ACC112 (cell line): ENCODE measurements around the gene GCSAM.
"Not testable (repeated sequence)": the region's sequence is repeated elsewhere in the genome, so short reads cannot be mapped to it uniquely, and the experiment has no call there.

Source experiments
- H2AFZ ChIP-seq: fragments of 200-600 bp; sonication (generic); one replicate; pipeline ENCODE4 v1.6.0; 2017; ENCODE audit warnings: antibody characterized with exemption, low read length; ENCODE audit not compliant: unreplicated experiment
- H3K27ac ChIP-seq: fragments of 200-600 bp; sonication (generic); 2 replicates; pipeline ENCODE4 v1.5.1; 2014; ENCODE audit warnings: low read depth, mild to moderate bottlenecking, antibody characterized with exemption, low read length, moderate library complexity
- H3K27me3 ChIP-seq: fragments of 200-600 bp; sonication (generic); 2 replicates; pipeline ENCODE4 v1.6.1; 2014; ENCODE audit warnings: mild to moderate bottlenecking, antibody characterized with exemption, low read length, moderate library complexity, mixed read lengths; ENCODE audit not compliant: insufficient read depth
- H3K36me3 ChIP-seq: fragments of 200-600 bp; sonication (generic); 2 replicates; pipeline ENCODE4 v1.6.1; 2016; ENCODE audit warnings: mild to moderate bottlenecking, antibody characterized with exemption, low read length, moderate library complexity, mixed read lengths; ENCODE audit not compliant: insufficient read depth
- H3K4me1 ChIP-seq: fragments of 200-600 bp; sonication (generic); one replicate; pipeline ENCODE4 v1.6.1; 2016; ENCODE audit warnings: low read length, mixed read lengths; ENCODE audit not compliant: insufficient read depth, unreplicated experiment, control insufficient read depth
- H3K4me3 ChIP-seq: fragments of 200-600 bp; sonication (generic); 2 replicates; pipeline ENCODE4 v1.5.1; 2014; ENCODE audit warnings: mild to moderate bottlenecking, low read depth, low read length
- H3K79me2 ChIP-seq: fragments of 200-600 bp; sonication (generic); one replicate; pipeline ENCODE4 v1.6.0; 2016; ENCODE audit warnings: low read length; ENCODE audit not compliant: control insufficient read depth, unreplicated experiment, insufficient read depth

The GCSAM gene

DNA sequence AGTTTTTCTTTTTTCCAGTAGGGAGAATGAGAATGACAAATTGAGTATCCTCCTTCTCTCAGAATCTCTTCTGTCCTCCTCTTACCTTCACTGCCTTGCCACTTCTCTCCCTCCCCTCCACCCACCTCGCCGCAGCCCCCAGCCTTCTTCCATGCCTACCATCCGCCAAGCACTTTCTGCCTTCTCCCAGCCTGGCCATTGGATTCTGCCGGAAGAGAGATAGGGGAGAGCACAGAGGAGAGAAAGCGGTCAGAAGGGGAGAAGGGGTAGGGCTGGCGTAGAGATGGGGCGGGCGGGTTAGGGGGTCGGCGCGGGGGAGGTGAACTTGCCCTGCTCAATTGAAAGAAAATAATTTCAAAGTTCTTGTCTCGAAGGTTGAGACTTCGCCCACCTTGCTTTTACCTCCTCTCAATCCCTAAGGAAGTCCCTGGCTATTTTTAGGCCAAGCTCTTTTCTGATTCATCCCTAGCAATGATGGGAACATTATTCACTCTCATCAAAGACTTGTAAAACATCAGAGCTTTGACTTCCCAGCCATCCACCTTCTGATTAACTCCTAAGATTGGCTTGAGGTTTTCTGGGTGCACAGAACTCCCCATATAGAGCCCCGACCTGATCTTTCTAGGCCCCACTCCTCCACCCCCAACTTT is 46.0 kb downstream of the GCSAM start:
- Histone ChIP-seq H3K79me2 (peaks cover 13% of the 10 kb centered on the region), H3K36me3 (no peaks in the 10 kb centered on the region), H2AFZ (peak overlapping the region; percentile 78), H3K27me3 (no peaks in the 10 kb centered on the region), H3K27ac (peak overlapping the region; percentile 39; the same call in 1 of the 2 replicates), H3K4me1 (peaks cover 14% of the 10 kb centered on the region), H3K4me3 (peak overlapping the region; percentile 83)

DNA sequence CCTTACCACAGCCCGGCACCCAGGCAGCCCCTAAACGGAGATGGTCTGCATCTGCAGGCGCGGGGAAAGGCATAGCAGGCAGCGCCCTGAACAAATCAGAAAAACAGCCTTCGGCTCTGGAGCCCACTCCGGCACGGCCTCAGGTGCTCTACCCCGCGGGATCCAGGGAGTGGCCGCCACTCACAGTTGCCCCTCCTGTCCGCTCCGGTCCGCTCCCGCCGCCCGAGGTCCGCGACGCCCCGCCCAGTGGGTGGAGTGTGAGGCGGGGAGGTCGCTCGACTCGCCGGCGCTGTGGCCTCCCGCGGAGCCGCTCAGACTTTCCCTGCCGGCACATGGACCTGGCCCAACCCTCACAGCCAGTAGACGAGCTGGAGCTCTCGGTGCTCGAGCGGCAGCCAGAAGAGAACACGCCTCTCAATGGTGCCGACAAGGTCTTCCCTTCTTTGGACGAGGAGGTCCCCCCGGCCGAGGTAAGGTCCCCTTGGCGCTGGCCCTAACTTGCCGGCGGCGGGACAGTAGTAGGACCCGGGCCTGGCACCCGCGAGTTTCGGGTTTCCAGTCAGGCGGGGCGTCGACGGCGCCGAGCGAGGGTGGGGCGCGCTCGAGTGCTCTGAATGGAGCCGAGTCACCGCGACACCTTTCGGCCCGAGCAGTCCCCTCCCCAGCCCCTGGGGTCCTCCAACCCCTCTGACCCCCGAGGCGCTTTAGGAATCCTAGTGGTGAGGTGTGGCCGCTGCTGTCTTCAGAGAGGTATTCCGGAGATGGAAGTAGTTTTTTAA is 46.8 kb downstream of the GCSAM start, which contains the start of gene C3orf52:
TSS of gene C3orf52 (plus strand) at position 314 of the 779 bp plus-strand sequence. CDS start at position 333, 19 bp downstream.
- Histone ChIP-seq H3K27me3 (no peaks in the 10 kb centered on the region), H2AFZ (peak within 1 kb of the TSS; percentile 79), H3K27ac (peak within 1 kb of the TSS; percentile 39; the same call in 1 of the 2 replicates), H3K79me2 (peaks cover 13% of the 10 kb centered on the region), H3K36me3 (no peaks in the 10 kb centered on the region), H3K4me1 (peaks cover 14% of the 10 kb centered on the region), H3K4me3 (peak within 1 kb of the TSS; percentile 83)

DNA sequence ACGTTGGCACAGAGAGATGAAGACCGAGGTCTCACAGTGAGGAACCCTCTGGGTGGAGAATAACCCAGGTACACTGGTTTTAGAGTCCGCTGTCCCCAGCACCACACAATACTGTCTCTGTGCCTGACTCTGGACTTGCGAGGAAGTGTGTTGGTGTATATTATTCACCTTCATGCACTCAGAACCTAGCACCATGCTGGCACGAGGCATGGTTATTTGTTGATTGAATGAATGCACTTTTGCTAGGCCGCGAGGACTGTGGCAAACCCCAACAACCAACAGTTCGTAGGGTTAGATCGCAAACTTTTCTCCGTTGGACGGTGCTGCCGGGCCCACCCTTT is 47.3 kb downstream of the GCSAM start:
- H3K27me3 ChIP-seq, result no peaks in the 10 kb centered on the region
- no peak overlapping the region for H3K27ac ChIP-seq
- H2AFZ ChIP-seq, result peak overlapping the region; percentile 79
- peaks cover 13% of the 10 kb centered on the region for H3K79me2 ChIP-seq
- H3K4me1 ChIP-seq, result peaks cover 14% of the 10 kb centered on the region
- H3K4me3 ChIP-seq, result peak overlapping the region; percentile 83
- no peaks in the 10 kb centered on the region for H3K36me3 ChIP-seq

DNA sequence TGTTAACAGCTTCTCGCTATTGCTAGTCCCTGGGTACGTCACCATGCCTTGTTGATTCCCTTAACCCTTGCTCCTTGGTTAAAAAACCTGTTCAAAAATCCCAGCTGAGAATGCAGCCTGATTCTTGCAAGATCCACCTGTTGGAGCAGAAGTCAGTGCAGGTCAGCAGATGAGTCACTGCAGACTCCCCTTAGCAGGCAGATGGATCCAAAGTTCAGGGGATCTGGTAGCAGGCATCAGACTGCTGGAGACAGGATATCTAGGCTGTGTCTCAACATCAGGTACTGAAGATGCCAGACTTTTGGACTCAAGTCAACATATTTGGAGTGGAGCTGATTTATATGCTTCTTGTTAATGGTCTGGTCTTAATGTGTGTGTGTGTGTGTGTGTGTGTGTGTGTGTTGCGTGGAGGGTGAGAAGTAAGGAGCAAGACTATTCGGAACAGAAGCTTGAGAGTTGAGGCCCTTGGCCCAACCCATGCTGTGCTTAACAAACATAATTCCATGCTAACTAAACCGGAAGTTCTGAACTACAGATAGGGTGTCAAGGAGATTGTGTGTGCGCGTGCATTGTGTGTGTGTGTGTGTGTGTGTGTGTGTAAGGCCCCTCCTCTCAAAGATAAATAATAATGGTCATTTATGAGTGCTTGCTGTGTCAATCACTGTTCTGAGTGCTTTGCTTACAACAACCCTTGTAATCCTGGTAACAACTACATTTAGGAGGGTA is 47.9 kb downstream of the GCSAM start:
- Histone ChIP-seq H3K36me3 (no peaks in the 10 kb centered on the region), H3K79me2 (peaks cover 13% of the 10 kb centered on the region), H3K27me3 (no peaks in the 10 kb centered on the region), H3K27ac (no peak overlapping the region), H2AFZ (no peak overlapping the region), H3K4me1 (peaks cover 14% of the 10 kb centered on the region), H3K4me3 (no peak overlapping the region; the same call in 1 of the 2 replicates)

DNA sequence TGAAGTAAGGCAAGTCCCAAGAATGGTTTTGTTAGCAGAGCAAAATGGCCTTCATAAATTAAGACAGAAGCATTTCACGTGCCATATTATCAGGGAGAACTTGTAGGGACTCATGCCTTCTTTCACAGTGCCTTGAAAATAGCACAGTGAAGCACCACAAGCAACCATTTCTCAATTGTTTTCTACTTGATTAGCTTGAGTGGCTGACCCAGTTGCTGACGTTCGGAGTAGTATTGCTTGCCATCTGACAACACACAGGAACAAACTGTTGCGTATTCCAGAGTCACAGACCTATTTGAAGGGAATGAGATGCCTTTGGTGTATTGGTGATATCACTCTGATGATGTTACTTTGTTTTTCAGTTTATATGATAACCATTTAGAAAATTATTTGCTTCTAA is 49.8 kb downstream of the GCSAM start:
- no peaks in the 10 kb centered on the region for H3K27me3 ChIP-seq
- H3K27ac ChIP-seq, result no peak overlapping the region
- no peak overlapping the region for H2AFZ ChIP-seq
- no peaks in the 10 kb centered on the region for H3K36me3 ChIP-seq
- H3K79me2 ChIP-seq, result peaks cover 4% of the 10 kb centered on the region
- no peak overlapping the region for H3K4me3 ChIP-seq
- peaks cover 14% of the 10 kb centered on the region for H3K4me1 ChIP-seq

DNA sequence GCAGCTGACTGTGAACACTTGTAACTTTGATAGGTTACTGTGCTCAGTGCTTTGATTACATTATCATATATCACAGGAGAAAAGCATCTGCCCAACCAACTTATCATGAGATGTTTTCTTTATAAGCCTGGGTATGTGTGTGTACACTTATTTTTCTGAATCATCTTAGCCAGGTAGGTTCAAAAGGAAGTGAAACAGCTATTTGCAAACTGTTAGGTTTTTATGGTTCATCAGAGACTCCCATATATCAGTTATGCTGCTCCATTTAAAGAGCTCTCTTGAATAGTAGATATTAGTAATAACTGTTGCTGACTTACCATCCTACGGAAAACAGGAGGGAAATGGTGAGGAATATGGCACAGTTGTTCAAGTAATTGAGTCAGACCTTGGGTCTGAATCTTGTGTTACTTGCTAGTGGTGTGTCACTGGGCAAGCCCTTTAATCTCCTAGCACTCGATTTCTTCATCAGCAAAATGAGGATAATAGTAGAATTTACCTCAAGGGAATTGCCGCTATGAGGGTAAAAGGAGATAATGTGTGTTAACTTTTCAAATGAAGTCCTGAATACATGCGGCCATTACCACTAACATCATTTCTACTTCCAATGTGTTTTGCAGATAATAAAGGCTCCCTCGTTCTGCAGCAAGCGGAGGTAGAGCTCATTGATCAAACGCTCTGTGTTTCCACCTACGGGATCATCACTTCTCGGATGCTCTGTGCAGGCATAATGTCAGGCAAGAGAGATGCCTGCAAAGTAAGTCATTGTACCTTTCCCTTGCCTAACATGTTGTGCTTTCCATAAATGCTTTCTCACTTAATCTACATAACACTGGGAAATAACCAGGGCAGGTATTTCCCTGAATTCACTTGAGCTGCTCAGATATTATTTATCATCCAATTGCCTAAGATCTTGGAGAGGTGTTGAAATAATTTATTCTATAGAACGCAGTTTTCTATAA is 54.6 kb downstream of the GCSAM start:
- no peak overlapping the region for H3K27ac ChIP-seq
- H3K79me2 ChIP-seq, result no peaks in the 10 kb centered on the region
- no peaks in the 10 kb centered on the region for H3K27me3 ChIP-seq
- no peak overlapping the region for H2AFZ ChIP-seq
- H3K4me1 ChIP-seq, result peaks cover 25% of the 10 kb centered on the region
- no peak overlapping the region for H3K4me3 ChIP-seq
- H3K36me3 ChIP-seq, result no peaks in the 10 kb centered on the region

DNA sequence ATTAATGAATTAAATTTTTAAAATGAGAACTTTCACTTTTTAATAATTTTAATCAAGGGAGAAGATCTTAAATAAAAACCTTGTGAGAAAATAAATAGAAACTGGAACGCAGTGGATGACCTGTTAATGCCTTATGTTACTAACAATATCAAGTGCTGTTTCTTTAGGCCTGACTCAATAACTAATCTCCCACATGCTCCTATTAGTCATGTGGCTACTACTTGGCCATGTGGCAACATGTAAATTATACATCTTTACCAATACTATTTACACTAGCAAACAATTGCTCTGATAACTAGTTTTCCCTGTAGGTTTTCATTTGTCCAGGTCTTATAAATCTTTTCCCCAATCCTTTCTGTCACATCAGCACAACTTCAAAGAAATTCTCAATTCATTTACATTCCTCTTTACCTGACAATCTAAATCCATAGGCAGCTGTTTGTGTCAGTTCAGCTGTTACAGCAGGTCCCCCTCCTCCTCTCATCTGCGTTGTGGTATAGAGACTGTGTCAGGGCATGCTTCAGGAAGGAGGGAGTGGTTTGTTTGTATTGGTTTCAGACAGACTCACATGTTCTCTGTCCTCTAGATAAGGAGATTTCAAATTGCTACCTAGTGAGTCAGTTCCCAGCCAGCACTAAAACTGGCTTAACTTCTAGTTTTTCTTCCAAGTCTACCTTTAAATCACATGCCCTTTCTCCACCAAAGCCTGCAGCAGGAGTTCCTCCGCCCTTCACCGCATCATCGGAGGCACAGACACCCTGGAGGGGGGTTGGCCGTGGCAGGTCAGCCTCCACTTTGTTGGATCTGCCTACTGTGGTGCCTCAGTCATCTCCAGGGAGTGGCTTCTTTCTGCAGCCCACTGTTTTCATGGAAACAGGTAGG is 58.2 kb downstream of the GCSAM start:
- H3K79me2 ChIP-seq, result no peaks in the 10 kb centered on the region
- H3K27me3 ChIP-seq, result no peaks in the 10 kb centered on the region
- peak overlapping the region; percentile 57 for H3K4me3 ChIP-seq
- no peaks in the 10 kb centered on the region for H3K36me3 ChIP-seq
- H2AFZ ChIP-seq, result peak overlapping the region; percentile 27
- H3K27ac ChIP-seq, result peak overlapping the region; percentile 95
- peaks cover 25% of the 10 kb centered on the region for H3K4me1 ChIP-seq

DNA sequence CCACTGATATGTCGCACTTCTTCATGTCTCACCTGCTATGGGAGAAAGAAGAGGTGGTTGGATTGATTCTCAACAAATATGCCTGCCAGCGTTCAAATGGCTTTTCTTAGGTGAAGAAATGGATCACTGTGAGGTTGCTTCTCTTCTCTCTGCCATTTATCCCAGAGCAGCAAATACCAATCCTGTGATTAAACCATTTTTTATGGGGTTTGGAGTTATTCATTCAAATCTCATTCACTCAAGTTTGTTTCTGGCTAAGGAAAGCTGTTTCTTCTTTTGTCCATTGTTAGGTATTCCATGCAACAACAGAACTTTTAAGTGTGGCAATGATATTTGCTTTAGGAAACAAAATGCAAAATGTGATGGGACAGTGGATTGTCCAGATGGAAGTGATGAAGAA is 59.0 kb downstream of the GCSAM start:
- H3K4me3 ChIP-seq, result peak overlapping the region; percentile 9; the same call in 1 of the 2 replicates

DNA sequence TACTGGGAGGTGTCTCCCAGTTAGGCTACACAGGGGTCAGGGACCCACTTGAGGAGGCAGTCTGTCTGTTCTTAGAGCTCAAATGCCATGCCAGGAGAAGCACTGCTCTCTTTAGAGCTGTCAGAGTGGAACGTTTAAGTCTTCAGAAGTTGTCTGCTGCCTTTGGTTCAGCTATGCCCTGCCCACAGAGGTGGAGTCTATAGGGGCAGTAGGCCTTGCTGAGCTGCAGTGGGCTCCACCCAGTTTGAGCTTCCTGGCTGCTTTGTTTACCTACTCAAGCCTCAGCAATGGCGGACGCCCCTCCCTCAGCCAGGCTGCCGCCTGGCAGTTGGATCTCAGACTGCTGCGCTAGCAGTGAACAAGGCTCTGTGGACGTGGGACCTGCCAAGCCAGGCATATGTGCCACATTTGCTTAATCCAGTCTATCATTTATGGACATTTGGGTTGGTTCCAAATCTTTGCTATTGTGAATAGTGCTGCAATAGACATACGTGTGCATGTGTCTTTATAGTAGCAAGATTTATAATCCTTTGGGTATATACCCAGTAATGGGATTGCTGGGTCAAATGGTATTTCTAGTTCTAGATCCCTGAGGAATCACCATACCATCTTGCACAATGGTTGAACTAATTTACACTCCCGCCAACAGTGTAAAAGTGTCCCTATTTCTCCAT is 60.5 kb downstream of the GCSAM start:
- not testable (repeated sequence) for H3K27ac ChIP-seq, H3K4me3 ChIP-seq, H3K79me2 ChIP-seq, H2AFZ ChIP-seq, H3K27me3 ChIP-seq, H3K36me3 ChIP-seq
- peaks cover 25% of the 10 kb centered on the region for H3K4me1 ChIP-seq

More for the DNA sequence above, 59.0 kb downstream of the GCSAM start:
- H3K36me3 ChIP-seq, result no peaks in the 10 kb centered on the region
- no peaks in the 10 kb centered on the region for H3K79me2 ChIP-seq
- peak overlapping the region; percentile 95 for H3K27ac ChIP-seq
- no peak overlapping the region for H2AFZ ChIP-seq
- peaks cover 25% of the 10 kb centered on the region for H3K4me1 ChIP-seq
- no peaks in the 10 kb centered on the region for H3K27me3 ChIP-seq
